22Rv1 (cell line): Measurements from ENCODE around the gene ITPK1.

ENCODE experiments used
- ZFX ChIP-seq: fragments of 450-650 bp; IDR thresholded peaks from 2 replicates; pipeline ENCODE4 v1.6.1; 2017; ENCODE audit warnings: antibody characterized with exemption, borderline replicate concordance
- TF ChIP-seq, protein P1 (sequence below): fragments of 450-650 bp; IDR thresholded peaks from 2 replicates; pipeline ENCODE4 v1.5.1; 2017; ENCODE audit warnings: mild to moderate bottlenecking

DNA sequence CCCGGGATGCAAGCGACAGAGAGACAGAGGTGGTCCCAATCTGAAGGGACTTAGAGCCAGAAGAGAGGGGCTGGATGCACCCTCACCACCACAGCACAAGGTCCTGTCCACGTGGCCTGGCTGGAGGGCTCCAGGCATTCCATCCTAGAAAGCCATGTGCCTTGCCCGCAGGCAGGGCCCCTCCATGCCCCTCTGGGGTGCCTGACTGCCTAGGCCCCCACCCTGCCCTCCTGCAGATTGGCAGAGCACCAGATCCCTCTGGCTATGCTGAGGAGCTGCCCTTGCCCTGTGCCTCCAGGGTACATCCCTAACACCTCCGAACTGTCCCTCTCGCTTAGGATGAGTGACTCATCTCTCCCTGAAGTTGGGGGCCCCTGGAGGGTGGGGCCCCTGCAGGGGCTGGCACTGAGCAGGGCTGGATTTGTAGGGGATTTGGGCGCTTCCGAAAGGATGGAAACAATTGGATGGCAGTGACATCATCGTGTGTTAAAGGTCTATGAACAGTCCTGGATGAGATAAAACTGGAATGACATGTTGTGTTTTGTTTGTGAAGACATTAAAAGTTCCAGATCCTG is 141.8 kb downstream of the ITPK1 start:
- TF ChIP-seq, protein P1, sequence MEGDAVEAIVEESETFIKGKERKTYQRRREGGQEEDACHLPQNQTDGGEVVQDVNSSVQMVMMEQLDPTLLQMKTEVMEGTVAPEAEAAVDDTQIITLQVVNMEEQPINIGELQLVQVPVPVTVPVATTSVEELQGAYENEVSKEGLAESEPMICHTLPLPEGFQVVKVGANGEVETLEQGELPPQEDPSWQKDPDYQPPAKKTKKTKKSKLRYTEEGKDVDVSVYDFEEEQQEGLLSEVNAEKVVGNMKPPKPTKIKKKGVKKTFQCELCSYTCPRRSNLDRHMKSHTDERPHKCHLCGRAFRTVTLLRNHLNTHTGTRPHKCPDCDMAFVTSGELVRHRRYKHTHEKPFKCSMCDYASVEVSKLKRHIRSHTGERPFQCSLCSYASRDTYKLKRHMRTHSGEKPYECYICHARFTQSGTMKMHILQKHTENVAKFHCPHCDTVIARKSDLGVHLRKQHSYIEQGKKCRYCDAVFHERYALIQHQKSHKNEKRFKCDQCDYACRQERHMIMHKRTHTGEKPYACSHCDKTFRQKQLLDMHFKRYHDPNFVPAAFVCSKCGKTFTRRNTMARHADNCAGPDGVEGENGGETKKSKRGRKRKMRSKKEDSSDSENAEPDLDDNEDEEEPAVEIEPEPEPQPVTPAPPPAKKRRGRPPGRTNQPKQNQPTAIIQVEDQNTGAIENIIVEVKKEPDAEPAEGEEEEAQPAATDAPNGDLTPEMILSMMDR = no peak
- TF ChIP-seq ZFX = no peak
